ENCODE data around the gene TAF1C.

DNA sequence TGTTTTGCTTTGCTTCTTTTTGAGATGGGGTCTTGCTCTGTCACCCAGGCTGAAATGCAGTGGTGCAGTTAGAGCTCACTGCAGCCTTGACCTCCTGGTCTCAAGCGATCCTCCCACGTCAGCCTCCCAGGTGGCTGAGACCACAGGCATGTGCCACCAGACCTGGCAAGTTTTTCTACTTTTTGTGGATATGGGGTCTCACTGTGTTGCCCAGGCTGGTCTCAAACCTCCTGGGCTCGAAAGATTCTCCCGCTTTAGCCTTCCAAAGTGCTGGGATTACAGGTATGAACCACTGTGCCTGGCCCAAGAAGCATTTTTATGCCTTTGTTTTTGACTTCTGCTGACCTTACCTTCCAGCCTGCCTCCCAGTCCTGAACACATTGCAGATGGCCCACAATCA lies 31.6 kb downstream of the TAF1C start:
- TF ChIP-seq POLR2A (IDR thresholded peaks at IDR 0.05; ENCODE audit: low read depth, low read length) (no peak), CTCF (conservative IDR thresholded peaks at IDR 0.05; ENCODE audit: low read depth, low read length) (no peak), FOS (IDR thresholded peaks at IDR 0.05; ENCODE audit: low read depth, low read length) (no peak)
